Transverse colon (tissue), 4 donors: ENCODE data around the gene PACSIN2. TPM values are rescaled to one million over a fixed set of nuclear protein-coding genes. Genes with fewer than 3 reads are reported as not detected.

Source experiments
- DNase-seq: peaks from one replicate; pipeline ENCODE4 v3.0.0-alpha.2; 2019
- H3K27ac ChIP-seq, 4 donors: fragments of 200-600 bp; sonication (generic); 2 replicates each; pipeline ENCODE4 v1.5.1; 2016 to 2018; ENCODE audit warnings: inconsistent platforms in 4 of 4
- H3K27me3 ChIP-seq: fragments of 200-600 bp; sonication (generic); 2 replicates; pipeline ENCODE4 v1.5.1; 2017; ENCODE audit warnings: inconsistent platforms
- H3K36me3 ChIP-seq, 4 donors: fragments of 200-600 bp; sonication (generic); 2 replicates each; pipeline ENCODE4 v1.5.1; 2017 to 2019; ENCODE audit warnings: inconsistent platforms in 4 of 4
- H3K4me1 ChIP-seq, 4 donors: fragments of 200-600 bp; sonication (generic); 2 replicates each; pipeline ENCODE4 v1.5.1; 2017 to 2020; ENCODE audit warnings: inconsistent platforms in 4 of 4
- H3K4me3 ChIP-seq, 4 donors: fragments of 200-600 bp; sonication (generic); 1 replicate in 1 of 4; 2 replicates in 3 of 4; pipeline versions ENCODE4 v1.5.1 to v1.6.1; 2017 to 2019; ENCODE audit warnings: inconsistent platforms in 4 of 4
- H3K9me3 ChIP-seq, 2 donors: fragments of 200-600 bp; sonication (generic); 2 replicates each; pipeline ENCODE4 v1.5.1; 2017 to 2019; ENCODE audit warnings: inconsistent platforms in 2 of 2
- CTCF ChIP-seq, 5 experiments: fragments of 200-600 bp in 3 of 5; fragments of 450-650 bp in 2 of 5; sonication (generic) in 3 of 5; IDR thresholded peaks; 1 replicate in 2 of 5; 2 replicates in 3 of 5; pipeline ENCODE4 v1.5.1; 2016 to 2017; ENCODE audit warnings: antibody characterized with exemption in 5 of 5, inconsistent platforms in 3 of 5, mild to moderate bottlenecking in 2 of 5, moderate library complexity in 1 of 5
- EP300 ChIP-seq: sonication (generic); formaldehyde crosslinking; IDR thresholded peaks from one replicate; pipeline ENCODE4 v1.6.1; 2017; ENCODE audit warnings: antibody characterized with exemption, low read depth
- POLR2A ChIP-seq: fragments of 450-650 bp; IDR thresholded peaks from one replicate; pipeline ENCODE4 v1.6.1; 2016; ENCODE audit warnings: antibody characterized with exemption, mild to moderate bottlenecking, moderate library complexity
- POLR2AphosphoS5 ChIP-seq, 3 donors: sonication (generic); formaldehyde crosslinking; IDR thresholded peaks; one replicate each; pipeline ENCODE4 v1.6.1; 2016; ENCODE audit warnings: antibody characterized with exemption in 3 of 3
- WGBS, 2 donors: methylation state at CpG; one replicate each; pipeline ENCODE4 v1.1.5; 2018; ENCODE audit warnings: low coverage in 1 of 2; 5-methylcytosine and 5-hydroxymethylcytosine counted together
- in situ Hi-C, 4 donors: fragments of 200-750 bp; cut with MboI; loops; one replicate each; pipeline versions ENCODE4 v1.15.0 to v1.15.1; 2017; ENCODE audit warnings: low sequenced_read_pairs in 3 of 4, low pct_ligation_motif_present in 1 of 4, low pct_unique_long_range_greater_than_20kb in 1 of 4
- intact Hi-C: fragments of 100-400 bp; cut with DNase I; formaldehyde crosslinking; loops from one replicate; pipeline ENCODE4 v1.15.1; 2023; ENCODE audit warnings: low total_unique reads
- total RNA-seq, 4 donors: library from RNA; depleted of rRNA; stranded (reverse); fragments of >200 nt; gene quantifications; one replicate each; pipeline ENCODE4 v1.1.0, GENCODE V29; 2016

Gene PACSIN2
- total RNA-seq, 4 donors from 2014 or later, result 53.9 to 250 (median 198) TPM

GRCh38 chr22:42915980-42916765 lies 98.8 kb downstream of the PACSIN2 start:
- H3K27ac ChIP-seq, result no peak overlapping the region
- H3K36me3 ChIP-seq, result no peaks in the 10 kb centered on the region
- H3K4me3 ChIP-seq, result no peak overlapping the region
- peaks cover 10 to 38% (median 16%) of the 10 kb centered on the region in 4 donors for H3K4me1 ChIP-seq
- DNase-seq, result no peak
- H3K9me3 ChIP-seq, result no peaks in the 10 kb centered on the region
- no peak for TF ChIP-seq CTCF (IDR thresholded peaks at IDR 0.05)
- TF ChIP-seq POLR2A, result no peak
- no peak for TF ChIP-seq POLR2AphosphoS5 (IDR thresholded peaks at IDR 0.05)
- TF ChIP-seq EP300, result no peak
- WGBS, 2 donors, result 92 to 93% methylated on average over 7 to 17 of the region's 17 CpGs
- in situ Hi-C loops (no loop called here), intact Hi-C loops (no loop called here)
- no peaks in the 10 kb centered on the region for H3K27me3 ChIP-seq

GRCh38 chr22:42914511-42915076 lies 100.4 kb downstream of the PACSIN2 start:
- TF ChIP-seq POLR2AphosphoS5 (IDR thresholded peaks at IDR 0.05) (no peak), CTCF (IDR thresholded peaks at IDR 0.05) (no peak), EP300 (no peak), POLR2A (no peak)
- no peak overlapping the region for H3K4me3 ChIP-seq
- H3K27me3 ChIP-seq, result no peaks in the 10 kb centered on the region
- in situ Hi-C loops (no loop called here), intact Hi-C loops (no loop called here)
- 92% methylated on average over 6 of the region's 6 CpGs; no CpG with 5 or more reads in 1 of the 2 donors for WGBS, 2 donors
- no peak for DNase-seq
- H3K36me3 ChIP-seq, result no peaks in the 10 kb centered on the region
- no peaks in the 10 kb centered on the region for H3K9me3 ChIP-seq
- H3K4me1 ChIP-seq, result peaks cover 10 to 28% (median 12%) of the 10 kb centered on the region in 4 donors
- no peak overlapping the region for H3K27ac ChIP-seq

- in situ Hi-C loops (no loop called here), intact Hi-C loops (no loop called here)
- Histone ChIP-seq H3K27ac (no peak overlapping the region), H3K9me3 (no peaks in the 10 kb centered on the region), H3K4me1 (peaks cover 6 to 24% (median 9%) of the 10 kb centered on the region in 4 donors), H3K4me3 (no peak overlapping the region), H3K27me3 (no peaks in the 10 kb centered on the region), H3K36me3 (no peaks in the 10 kb centered on the region)
- TF ChIP-seq EP300, result no peak
- no peak for TF ChIP-seq POLR2A
- TF ChIP-seq POLR2AphosphoS5 (IDR thresholded peaks at IDR 0.05), result no peak
- TF ChIP-seq CTCF (IDR thresholded peaks at IDR 0.05), result no peak
- 60% methylated on average over 8 of the region's 8 CpGs; no CpG with 5 or more reads in 1 of the 2 donors for WGBS, 2 donors
- DNase-seq, result no peak
These were observed 101.0 kb downstream of the PACSIN2 start for GRCh38 chr22:42913874-42914510.

- Histone ChIP-seq H3K27ac (no peak overlapping the region), H3K4me1 (peaks cover 10 to 28% (median 17%) of the 10 kb centered on the region in 4 donors), H3K4me3 (no peak overlapping the region), H3K36me3 (no peaks in the 10 kb centered on the region), H3K9me3 (no peaks in the 10 kb centered on the region), H3K27me3 (no peaks in the 10 kb centered on the region)
- TF ChIP-seq POLR2A (no peak), POLR2AphosphoS5 (IDR thresholded peaks at IDR 0.05) (no peak), EP300 (no peak)
- in situ Hi-C loops, result no loop called here
- WGBS, 2 donors, result 66 to 83% methylated on average over 3 to 6 of the region's 6 CpGs
- intact Hi-C loops, result no loop called here
- no peak for DNase-seq
These were observed 102.9 kb downstream of the PACSIN2 start for GRCh38 chr22:42912059-42912458.
